HepG2 (cell line): ENCODE data around the gene ZSCAN26. TPM values are rescaled to one million over a fixed set of nuclear protein-coding genes. Genes with fewer than 3 reads are reported as not detected.

Experiments
- ERF ChIP-seq: IDR thresholded peaks from 2 replicates; pipeline ENCODE4 v1.6.1; 2018; ENCODE audit warnings: missing biosample characterization, missing genetic modification reagents
- MATR3 ChIP-seq: sonication (generic); formaldehyde crosslinking; IDR thresholded peaks from 2 replicates; pipeline ENCODE4 v1.4.0; 2020; ENCODE audit warnings: missing genetic modification reagents
- PCBP1 ChIP-seq: fragments of 200-400 bp; formaldehyde crosslinking; IDR thresholded peaks from 2 replicates; pipeline ENCODE4 v1.6.1; 2017; ENCODE audit warnings: mild to moderate bottlenecking, low read depth, low read length, borderline replicate concordance
- SIN3A ChIP-seq: IDR thresholded peaks from 2 replicates; pipeline ENCODE4 v1.6.1; 2011; ENCODE audit warnings: low read depth, mild to moderate bottlenecking, control low read depth, low read length, borderline replicate concordance
- SP5 ChIP-seq: IDR thresholded peaks from 2 replicates; pipeline ENCODE4 v1.6.1; 2016; ENCODE audit warnings: low read depth, borderline replicate concordance
- TAF15 ChIP-seq: fragments of 200-400 bp; formaldehyde crosslinking; IDR thresholded peaks from one replicate; pipeline ENCODE4 v1.6.1; 2018; ENCODE audit warnings: mild to moderate bottlenecking, low read depth, low read length; ENCODE audit not compliant: poor library complexity, severe bottlenecking
- ZBTB3 ChIP-seq: sonication (generic); formaldehyde crosslinking; IDR thresholded peaks from 2 replicates; pipeline ENCODE4 v1.4.0; 2020; ENCODE audit warnings: low read depth, mild to moderate bottlenecking, moderate library complexity, missing genetic modification reagents, borderline replicate concordance
- ZIK1 ChIP-seq: sonication (generic); formaldehyde crosslinking; IDR thresholded peaks from 2 replicates; pipeline ENCODE4 v1.5.0; 2020; ENCODE audit warnings: mild to moderate bottlenecking, low read depth, missing genetic modification reagents, borderline replicate concordance
- ZNF510 ChIP-seq: sonication (generic); formaldehyde crosslinking; IDR thresholded peaks from 2 replicates; pipeline ENCODE4 v1.4.0; 2020; ENCODE audit warnings: low read depth, mild to moderate bottlenecking, missing genetic modification reagents
- ZNF547 ChIP-seq: sonication (generic); formaldehyde crosslinking; IDR thresholded peaks from 2 replicates; pipeline ENCODE4 v1.5.1; 2020; ENCODE audit warnings: mild to moderate bottlenecking, missing genetic modification reagents
- ZNF678 ChIP-seq: sonication (generic); formaldehyde crosslinking; IDR thresholded peaks from 2 replicates; pipeline ENCODE4 v1.4.0; 2020; ENCODE audit warnings: mild to moderate bottlenecking, missing genetic modification reagents
- ZNF75D ChIP-seq: sonication (generic); formaldehyde crosslinking; IDR thresholded peaks from 2 replicates; pipeline ENCODE4 v1.8.1; 2023; ENCODE audit warnings: missing genetic modification reagents, mild to moderate bottlenecking, borderline replicate concordance
- ZZZ3 ChIP-seq: sonication (generic); formaldehyde crosslinking; IDR thresholded peaks from 2 replicates; pipeline ENCODE4 v1.4.0; 2020; ENCODE audit warnings: missing genetic modification reagents, mild to moderate bottlenecking, borderline replicate concordance
- polyA plus RNA-seq, 8 experiments: library from polyadenylated mRNA; depleted of rRNA in 3 of 8; stranded (reverse) in 7 of 8; unstranded in 1 of 8; fragments of >200 nt; fragmentation: Illumina TruSeq in 4 of 8; extraction: Trizol in 4 of 8; gene quantifications; 2 replicates each; pipeline versions ENCODE4 v1.2.1 to v1.2.3, GENCODE V29; 2011 to 2016; ENCODE audit warnings: low read depth in 4 of 8, missing spikeins in 1 of 8, mixed read lengths in 1 of 8; ENCODE audit not compliant: insufficient read depth in 1 of 8
- total RNA-seq, 5 experiments: library from RNA; depleted of rRNA; stranded (reverse); fragments of >200 nt; fragmentation: Illumina TruSeq; extraction: Trizol; gene quantifications; 2 replicates each; pipeline ENCODE4 v1.2.3, GENCODE V29; 2016; ENCODE audit warnings: low read depth in 1 of 5
- TF ChIP-seq, protein P1 (sequence below): sonication (generic); formaldehyde crosslinking; IDR thresholded peaks from 2 replicates; pipeline ENCODE4 v1.9.0; 2021; ENCODE audit warnings: missing genetic modification reagents, mild to moderate bottlenecking, borderline replicate concordance
- TF ChIP-seq, protein P2 (sequence below): sonication (generic); formaldehyde crosslinking; conservative IDR thresholded peaks from 2 replicates; pipeline ENCODE4 v1.8.0; 2022; ENCODE audit warnings: missing genetic modification reagents
- TF ChIP-seq, protein P3 (sequence below): sonication (generic); formaldehyde crosslinking; IDR thresholded peaks from 2 replicates; pipeline ENCODE4 v1.8.1; 2023; ENCODE audit warnings: mild to moderate bottlenecking, missing genetic modification reagents, borderline replicate concordance
- TF ChIP-seq, protein P4 (sequence below): sonication (generic); formaldehyde crosslinking; IDR thresholded peaks from 2 replicates; pipeline ENCODE4 v1.9.0; 2021; ENCODE audit warnings: missing genetic modification reagents, borderline replicate concordance

The ZSCAN26 gene
- total and polyA plus RNA-seq, 2 of the 13 experiments (the other 11 are each of a cell fraction or from before 2014, with no cell fraction given): 12.0 to 15.6 TPM

DNA sequence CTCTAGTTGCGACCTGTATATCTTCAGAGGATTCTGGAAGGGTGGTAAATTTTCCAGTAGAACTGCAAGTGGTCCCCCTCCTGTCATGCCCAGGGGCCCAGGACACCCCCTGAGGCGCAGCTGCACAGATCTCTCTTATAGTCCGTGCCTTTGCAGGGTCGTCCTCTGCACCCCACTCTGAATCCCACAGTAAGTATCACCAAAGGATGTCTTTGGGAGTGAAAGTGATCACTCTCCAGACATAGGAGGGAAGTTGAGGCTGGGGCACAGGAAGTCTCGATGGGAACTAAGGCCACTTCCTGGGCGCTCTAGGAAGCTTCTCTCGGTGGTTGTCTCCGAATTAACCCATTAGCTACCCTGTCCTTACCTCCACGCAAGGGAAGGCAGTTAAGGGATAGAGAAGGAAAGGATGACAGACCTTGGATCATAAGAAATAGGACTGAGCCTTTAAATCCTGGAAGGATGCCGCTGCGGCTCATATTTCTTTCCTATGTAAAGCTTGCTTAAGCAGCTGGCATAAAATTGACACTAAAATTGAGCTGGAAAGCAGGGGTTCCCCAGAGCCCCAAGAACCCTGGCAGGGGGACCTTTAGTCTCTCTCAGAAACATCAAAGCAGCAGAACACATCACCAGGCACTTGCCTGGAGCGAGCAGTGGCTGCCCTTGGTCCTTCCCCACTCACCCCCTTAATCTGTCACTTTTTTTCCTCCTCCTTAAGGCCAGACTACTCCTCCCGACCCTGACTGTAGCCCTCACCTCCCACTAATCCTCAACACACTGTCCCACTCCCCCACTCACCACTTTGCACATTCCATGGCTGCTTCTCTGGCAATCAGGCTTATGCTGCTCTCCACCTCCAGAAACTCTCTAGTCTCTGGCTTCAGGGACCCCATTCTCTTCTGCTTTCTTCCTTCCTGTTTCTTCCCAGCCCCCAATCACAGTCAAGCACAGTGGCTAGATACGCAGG, 14.7 kb upstream of the ZSCAN26 start, which contains the start of gene ZKSCAN4 (continued):
- no peak for TF ChIP-seq TAF15
- TF ChIP-seq, protein P1, sequence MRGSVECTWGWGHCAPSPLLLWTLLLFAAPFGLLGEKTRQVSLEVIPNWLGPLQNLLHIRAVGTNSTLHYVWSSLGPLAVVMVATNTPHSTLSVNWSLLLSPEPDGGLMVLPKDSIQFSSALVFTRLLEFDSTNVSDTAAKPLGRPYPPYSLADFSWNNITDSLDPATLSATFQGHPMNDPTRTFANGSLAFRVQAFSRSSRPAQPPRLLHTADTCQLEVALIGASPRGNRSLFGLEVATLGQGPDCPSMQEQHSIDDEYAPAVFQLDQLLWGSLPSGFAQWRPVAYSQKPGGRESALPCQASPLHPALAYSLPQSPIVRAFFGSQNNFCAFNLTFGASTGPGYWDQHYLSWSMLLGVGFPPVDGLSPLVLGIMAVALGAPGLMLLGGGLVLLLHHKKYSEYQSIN: no peak
- TF ChIP-seq SP5 (CRISPR knock-in tag): peak; percentile 42; the same call in 1 of the 2 replicates
- TF ChIP-seq, protein P2, sequence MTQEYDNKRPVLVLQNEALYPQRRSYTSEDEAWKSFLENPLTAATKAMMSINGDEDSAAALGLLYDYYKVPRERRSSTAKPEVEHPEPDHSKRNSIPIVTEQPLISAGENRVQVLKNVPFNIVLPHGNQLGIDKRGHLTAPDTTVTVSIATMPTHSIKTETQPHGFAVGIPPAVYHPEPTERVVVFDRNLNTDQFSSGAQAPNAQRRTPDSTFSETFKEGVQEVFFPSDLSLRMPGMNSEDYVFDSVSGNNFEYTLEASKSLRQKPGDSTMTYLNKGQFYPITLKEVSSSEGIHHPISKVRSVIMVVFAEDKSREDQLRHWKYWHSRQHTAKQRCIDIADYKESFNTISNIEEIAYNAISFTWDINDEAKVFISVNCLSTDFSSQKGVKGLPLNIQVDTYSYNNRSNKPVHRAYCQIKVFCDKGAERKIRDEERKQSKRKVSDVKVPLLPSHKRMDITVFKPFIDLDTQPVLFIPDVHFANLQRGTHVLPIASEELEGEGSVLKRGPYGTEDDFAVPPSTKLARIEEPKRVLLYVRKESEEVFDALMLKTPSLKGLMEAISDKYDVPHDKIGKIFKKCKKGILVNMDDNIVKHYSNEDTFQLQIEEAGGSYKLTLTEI (CRISPR knock-in tag): no peak
- TF ChIP-seq ZIK1 (CRISPR knock-in tag): no peak; the same call in 1 of the 2 replicates
- peak; percentile 80; the same call in 1 of the 2 replicates for TF ChIP-seq ZNF510 (CRISPR knock-in tag)
- TF ChIP-seq SIN3A: peak; percentile 91
- no peak for TF ChIP-seq ZNF75D (CRISPR knock-in tag)
- TF ChIP-seq MATR3 (CRISPR knock-in tag): no peak
- TF ChIP-seq, protein P3, sequence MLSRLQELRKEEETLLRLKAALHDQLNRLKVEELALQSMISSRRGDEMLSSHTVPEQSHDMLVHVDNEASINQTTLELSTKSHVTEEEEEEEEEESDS (CRISPR knock-in tag): 0 out of 2 replicates have a peak, but pooled peaks have one; percentile 31
- TF ChIP-seq ZNF547 (CRISPR knock-in tag): no peak
- no peak for TF ChIP-seq ZBTB3
- no peak for TF ChIP-seq PCBP1
- peak; percentile 69; the same call in 1 of the 2 replicates for TF ChIP-seq ERF (CRISPR knock-in tag)
- no peak for TF ChIP-seq ZNF678
- TF ChIP-seq, protein P4, sequence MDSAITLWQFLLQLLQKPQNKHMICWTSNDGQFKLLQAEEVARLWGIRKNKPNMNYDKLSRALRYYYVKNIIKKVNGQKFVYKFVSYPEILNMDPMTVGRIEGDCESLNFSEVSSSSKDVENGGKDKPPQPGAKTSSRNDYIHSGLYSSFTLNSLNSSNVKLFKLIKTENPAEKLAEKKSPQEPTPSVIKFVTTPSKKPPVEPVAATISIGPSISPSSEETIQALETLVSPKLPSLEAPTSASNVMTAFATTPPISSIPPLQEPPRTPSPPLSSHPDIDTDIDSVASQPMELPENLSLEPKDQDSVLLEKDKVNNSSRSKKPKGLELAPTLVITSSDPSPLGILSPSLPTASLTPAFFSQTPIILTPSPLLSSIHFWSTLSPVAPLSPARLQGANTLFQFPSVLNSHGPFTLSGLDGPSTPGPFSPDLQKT: no peak
- TF ChIP-seq ZZZ3 (CRISPR knock-in tag): peak; percentile 67; the same call in 1 of the 2 replicates
